GM18868 (cell line): ENCODE data around the gene ST13.
"Not testable (repeated sequence)": the region's sequence is repeated elsewhere in the genome, so short reads cannot be mapped to it uniquely, and the experiment has no call there.

Experiments used
- ATAC-seq: cut with Tn5 transposase; IDR thresholded peaks from one replicate; pipeline ENCODE4 v1.9.1; 2021; ENCODE audit warnings: mild to moderate bottlenecking, moderate library complexity; ENCODE audit not compliant: unreplicated experiment

The ST13 gene

DNA sequence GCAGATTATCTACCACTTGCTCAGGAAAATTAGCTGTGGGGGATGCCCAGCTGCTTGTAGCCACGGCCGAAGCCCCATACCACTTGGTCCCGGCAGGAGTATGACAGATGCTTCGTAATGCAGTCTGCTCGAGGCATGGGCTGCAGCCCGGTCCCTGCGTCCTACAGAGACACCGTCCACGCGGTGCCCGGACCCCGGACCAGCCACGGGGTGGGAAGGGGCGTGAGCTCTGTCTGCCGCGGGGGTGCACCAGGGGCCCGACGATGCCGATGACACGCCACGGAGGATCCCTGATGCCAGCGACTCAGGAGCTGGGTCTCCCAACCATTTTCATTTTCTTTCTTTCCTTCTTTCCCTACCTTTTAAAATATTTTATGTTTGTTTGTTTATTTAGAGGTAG lies 67.3 kb downstream of the ST13 start:
- ATAC-seq: no peak

DNA sequence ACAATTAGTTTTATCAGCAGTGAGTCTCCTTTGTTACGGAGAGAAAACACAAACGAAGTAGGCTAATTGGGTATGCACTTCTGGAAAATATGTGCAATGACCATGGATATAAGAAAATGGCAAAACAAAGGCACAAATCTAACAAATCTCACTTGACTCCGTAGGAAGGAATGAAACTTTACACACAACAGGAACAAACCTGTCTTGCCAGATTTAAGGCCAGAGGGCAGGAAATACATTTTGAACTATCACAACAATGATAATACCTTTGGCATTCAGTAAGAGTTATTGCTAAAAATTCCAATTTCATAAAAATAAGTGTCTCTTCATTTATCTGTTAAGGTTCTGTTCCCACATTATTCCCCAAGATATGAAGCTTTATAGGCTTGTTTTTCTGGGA lies 73.9 kb downstream of the ST13 start:
- no peak for ATAC-seq

DNA sequence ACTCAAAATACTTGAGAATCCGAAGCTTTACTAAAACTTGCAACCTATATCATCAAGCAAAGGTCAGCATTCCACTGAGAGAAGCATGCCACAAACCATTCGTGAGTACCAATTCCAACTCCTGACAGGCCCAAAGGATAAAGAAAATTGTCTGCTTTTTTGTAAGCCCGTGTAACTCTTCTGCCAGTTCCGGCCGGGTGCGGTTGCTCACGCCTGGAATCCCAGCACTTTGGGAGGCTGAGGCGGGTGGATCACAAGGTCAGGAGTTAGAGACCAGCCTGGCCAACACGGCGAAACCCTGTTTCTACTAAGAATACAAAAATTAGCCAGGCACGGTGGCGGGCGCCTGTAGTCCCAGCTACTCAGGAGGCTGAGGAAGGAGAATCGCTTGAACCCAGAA lies 74.7 kb downstream of the ST13 start:
- ATAC-seq: not testable (repeated sequence)
